Occipital lobe (tissue), 2 donors: ENCODE measurements around the gene DNAH14. TPM values are rescaled to one million over a fixed set of nuclear protein-coding genes. Genes with fewer than 3 reads are reported as not detected.

ENCODE experiments used
- DNase-seq: peaks from one replicate; lab custom pipeline; 2025; lab: John Stamatoyannopoulos, UW
- total RNA-seq: library from RNA; depleted of rRNA; stranded (reverse); fragments of >200 nt; gene quantifications from one replicate; pipeline ENCODE4 v1.2.3, GENCODE V29; 2014

The DNAH14 gene
- total RNA-seq, 1 donor from 2014 or later = 16.5 TPM

- no peak for DNase-seq
These were observed 471.5 kb downstream of the DNAH14 start for GRCh38 chr1:225400968-225401367.

- no peak for DNase-seq
These were observed 477.7 kb downstream of the DNAH14 start for GRCh38 chr1:225406976-225407725.

GRCh38 chr1:225407755-225408154 lies 478.3 kb downstream of the DNAH14 start:
- DNase-seq = no peak

- DNase-seq = no peak
These were observed 478.8 kb downstream of the DNAH14 start for GRCh38 chr1:225408249-225408648.

GRCh38 chr1:225409051-225409450 lies 479.6 kb downstream of the DNAH14 start:
- no peak for DNase-seq

- DNase-seq = no peak
These were observed 480.6 kb downstream of the DNAH14 start for GRCh38 chr1:225410036-225410435.

- DNase-seq = no peak
These were observed 482.8 kb downstream of the DNAH14 start for GRCh38 chr1:225412321-225412720.

- no peak for DNase-seq
These were observed 483.4 kb downstream of the DNAH14 start for GRCh38 chr1:225412803-225413351.

- no peak for DNase-seq
These were observed 484.4 kb downstream of the DNAH14 start for GRCh38 chr1:225413708-225414375.

- DNase-seq = no peak
These were observed 485.8 kb downstream of the DNAH14 start for GRCh38 chr1:225415307-225415706.

GRCh38 chr1:225415967-225416745 lies 486.7 kb downstream of the DNAH14 start:
- DNase-seq = no peak

GRCh38 chr1:225418059-225418458 lies 488.6 kb downstream of the DNAH14 start:
- DNase-seq = no peak

GRCh38 chr1:225418598-225418997 lies 489.1 kb downstream of the DNAH14 start:
- no peak for DNase-seq

GRCh38 chr1:225422031-225422605 lies 492.6 kb downstream of the DNAH14 start:
- DNase-seq = no peak

GRCh38 chr1:225422795-225423517 lies 493.5 kb downstream of the DNAH14 start:
- no peak for DNase-seq

GRCh38 chr1:225423518-225423855 lies 494.0 kb downstream of the DNAH14 start:
- DNase-seq = no peak

GRCh38 chr1:225424562-225425200 lies 495.2 kb downstream of the DNAH14 start:
- no peak for DNase-seq

GRCh38 chr1:225425201-225425786 lies 495.8 kb downstream of the DNAH14 start:
- DNase-seq = no peak

- DNase-seq = no peak
These were observed 497.1 kb downstream of the DNAH14 start for GRCh38 chr1:225426395-225427234.
